Measurements from ENCODE around the gene SLC35E3.

Gene SLC35E3

GRCh38 chr12:68791897-68792481 lies 46.0 kb downstream of the SLC35E3 start:
- Histone ChIP-seq H3K4me2 (ENCODE audit: low read length) (no peak overlapping the region), H4K5ac (ENCODE audit: low read length) (no peak overlapping the region), H2BK5ac (ENCODE audit: low read length) (no peak overlapping the region), H3K27me3 (ENCODE audit: insufficient read depth, low read length, poor library complexity) (no peaks in the 10 kb centered on the region), H3K79me2 (ENCODE audit: control insufficient read depth, insufficient read depth, low read length) (no peaks in the 10 kb centered on the region), H2AK5ac (ENCODE audit: low read length) (no peak overlapping the region), H3K4ac (ENCODE audit: low read depth, low read length) (no peak overlapping the region), H3K56ac (ENCODE audit: low read length) (no peak overlapping the region), H2BK15ac (replicated peaks; ENCODE audit: low read depth) (no peak overlapping the region), H2BK120ac (ENCODE audit: low read depth, low read length) (no peak overlapping the region), H3K23ac (ENCODE audit: low read length) (no peak overlapping the region), H3K27ac (ENCODE audit: low read depth, low read length) (no peak overlapping the region), H3K18ac (ENCODE audit: low read length) (no peak overlapping the region), H3K9ac (ENCODE audit: low read length) (no peak overlapping the region), H3K4me1 (ENCODE audit: control insufficient read depth, low read depth, low read length) (no peaks in the 10 kb centered on the region), H3K4me3 (ENCODE audit: low read length) (no peak overlapping the region), H3K79me1 (ENCODE audit: low read length) (no peaks in the 10 kb centered on the region), H3K36me3 (ENCODE audit: control insufficient read depth, insufficient read depth, low read length) (no peaks in the 10 kb centered on the region), H4K8ac (ENCODE audit: low read depth, low read length) (no peak overlapping the region)
- DNase-seq, result no peak
- no CpG with 5 or more reads among the region's 2 CpGs for WGBS (ENCODE audit: extremely low coverage, insufficient coverage, low lambda C conversion rate)

- H3K18ac ChIP-seq (ENCODE audit: low read length), result no peak overlapping the region
- no peak overlapping the region for H2BK15ac ChIP-seq (replicated peaks; ENCODE audit: low read depth)
- H2AK5ac ChIP-seq (ENCODE audit: low read length), result no peak overlapping the region
- DNase-seq, result peak; percentile 65
- H2BK120ac ChIP-seq (ENCODE audit: low read depth, low read length), result no peak overlapping the region
- no peaks in the 10 kb centered on the region for H3K4me1 ChIP-seq (ENCODE audit: control insufficient read depth, low read depth, low read length)
- H3K27ac ChIP-seq (ENCODE audit: low read depth, low read length), result no peak overlapping the region
- no peak overlapping the region for H3K56ac ChIP-seq (ENCODE audit: low read length)
- H3K4ac ChIP-seq (ENCODE audit: low read depth, low read length), result no peak overlapping the region
- H3K9ac ChIP-seq (ENCODE audit: low read length), result no peak overlapping the region
- no peak overlapping the region for H2BK5ac ChIP-seq (ENCODE audit: low read length)
- no peaks in the 10 kb centered on the region for H3K27me3 ChIP-seq (ENCODE audit: insufficient read depth, low read length, poor library complexity)
- no peaks in the 10 kb centered on the region for H3K36me3 ChIP-seq (ENCODE audit: control insufficient read depth, insufficient read depth, low read length)
- no peaks in the 10 kb centered on the region for H3K79me2 ChIP-seq (ENCODE audit: control insufficient read depth, insufficient read depth, low read length)
- no peak overlapping the region for H4K8ac ChIP-seq (ENCODE audit: low read depth, low read length)
- no peak overlapping the region for H4K5ac ChIP-seq (ENCODE audit: low read length)
- H3K23ac ChIP-seq (ENCODE audit: low read length), result no peak overlapping the region
- H3K4me3 ChIP-seq (ENCODE audit: low read length), result no peak overlapping the region
- no CpG with 5 or more reads among the region's 2 CpGs for WGBS (ENCODE audit: extremely low coverage, insufficient coverage, low lambda C conversion rate)
- no peak overlapping the region for H3K4me2 ChIP-seq (ENCODE audit: low read length)
- no peaks in the 10 kb centered on the region for H3K79me1 ChIP-seq (ENCODE audit: low read length)
Observed at GRCh38 chr12:68792952-68793351, 47.0 kb downstream of the SLC35E3 start.

- Histone ChIP-seq H3K79me2 (ENCODE audit: control insufficient read depth, insufficient read depth, low read length) (no peaks in the 10 kb centered on the region), H4K5ac (ENCODE audit: low read length) (no peak overlapping the region), H2BK120ac (ENCODE audit: low read depth, low read length) (no peak overlapping the region), H3K4me3 (ENCODE audit: low read length) (no peak overlapping the region), H2BK5ac (ENCODE audit: low read length) (no peak overlapping the region), H2AK5ac (ENCODE audit: low read length) (no peak overlapping the region), H3K23ac (ENCODE audit: low read length) (no peak overlapping the region), H3K79me1 (ENCODE audit: low read length) (no peaks in the 10 kb centered on the region), H3K9ac (ENCODE audit: low read length) (no peak overlapping the region), H3K4me2 (ENCODE audit: low read length) (no peak overlapping the region), H4K8ac (ENCODE audit: low read depth, low read length) (no peak overlapping the region), H3K18ac (ENCODE audit: low read length) (no peak overlapping the region), H2BK15ac (replicated peaks; ENCODE audit: low read depth) (no peak overlapping the region), H3K4me1 (ENCODE audit: control insufficient read depth, low read depth, low read length) (no peaks in the 10 kb centered on the region), H3K4ac (ENCODE audit: low read depth, low read length) (no peak overlapping the region), H3K27me3 (ENCODE audit: insufficient read depth, low read length, poor library complexity) (no peaks in the 10 kb centered on the region), H3K27ac (ENCODE audit: low read depth, low read length) (no peak overlapping the region), H3K56ac (ENCODE audit: low read length) (no peak overlapping the region), H3K36me3 (ENCODE audit: control insufficient read depth, insufficient read depth, low read length) (no peaks in the 10 kb centered on the region)
- no CpG with 5 or more reads among the region's 4 CpGs for WGBS (ENCODE audit: extremely low coverage, insufficient coverage, low lambda C conversion rate)
- no peak for DNase-seq
Observed at GRCh38 chr12:68793436-68793835, 47.5 kb downstream of the SLC35E3 start.

GRCh38 chr12:68793975-68794652 lies 48.1 kb downstream of the SLC35E3 start:
- Histone ChIP-seq H4K5ac (ENCODE audit: low read length) (no peak overlapping the region), H3K79me1 (ENCODE audit: low read length) (no peaks in the 10 kb centered on the region), H3K23ac (ENCODE audit: low read length) (no peak overlapping the region), H3K9ac (ENCODE audit: low read length) (no peak overlapping the region), H3K4me2 (ENCODE audit: low read length) (no peak overlapping the region), H3K36me3 (ENCODE audit: control insufficient read depth, insufficient read depth, low read length) (no peaks in the 10 kb centered on the region), H3K18ac (ENCODE audit: low read length) (no peak overlapping the region), H2BK15ac (replicated peaks; ENCODE audit: low read depth) (no peak overlapping the region), H2BK5ac (ENCODE audit: low read length) (no peak overlapping the region), H3K79me2 (ENCODE audit: control insufficient read depth, insufficient read depth, low read length) (no peaks in the 10 kb centered on the region), H2BK120ac (ENCODE audit: low read depth, low read length) (no peak overlapping the region), H3K4me3 (ENCODE audit: low read length) (no peak overlapping the region), H3K4ac (ENCODE audit: low read depth, low read length) (no peak overlapping the region), H2AK5ac (ENCODE audit: low read length) (no peak overlapping the region), H3K4me1 (ENCODE audit: control insufficient read depth, low read depth, low read length) (no peaks in the 10 kb centered on the region), H4K8ac (ENCODE audit: low read depth, low read length) (no peak overlapping the region), H3K56ac (ENCODE audit: low read length) (no peak overlapping the region), H3K27ac (ENCODE audit: low read depth, low read length) (no peak overlapping the region), H3K27me3 (ENCODE audit: insufficient read depth, low read length, poor library complexity) (no peaks in the 10 kb centered on the region)
- no peak for DNase-seq
- WGBS (ENCODE audit: extremely low coverage, insufficient coverage, low lambda C conversion rate), result no CpG with 5 or more reads among the region's 4 CpGs

- Histone ChIP-seq H3K4me2 (ENCODE audit: low read length) (no peak overlapping the region), H4K8ac (ENCODE audit: low read depth, low read length) (no peak overlapping the region), H3K79me2 (ENCODE audit: control insufficient read depth, insufficient read depth, low read length) (no peaks in the 10 kb centered on the region), H3K23ac (ENCODE audit: low read length) (no peak overlapping the region), H3K56ac (ENCODE audit: low read length) (no peak overlapping the region), H3K18ac (ENCODE audit: low read length) (no peak overlapping the region), H4K5ac (ENCODE audit: low read length) (no peak overlapping the region), H2AK5ac (ENCODE audit: low read length) (no peak overlapping the region), H3K27me3 (ENCODE audit: insufficient read depth, low read length, poor library complexity) (no peaks in the 10 kb centered on the region), H3K4me1 (ENCODE audit: control insufficient read depth, low read depth, low read length) (no peaks in the 10 kb centered on the region), H3K36me3 (ENCODE audit: control insufficient read depth, insufficient read depth, low read length) (no peaks in the 10 kb centered on the region), H2BK120ac (ENCODE audit: low read depth, low read length) (no peak overlapping the region), H2BK15ac (replicated peaks; ENCODE audit: low read depth) (no peak overlapping the region), H3K79me1 (ENCODE audit: low read length) (no peaks in the 10 kb centered on the region), H3K4me3 (ENCODE audit: low read length) (no peak overlapping the region), H3K4ac (ENCODE audit: low read depth, low read length) (no peak overlapping the region), H2BK5ac (ENCODE audit: low read length) (no peak overlapping the region), H3K9ac (ENCODE audit: low read length) (no peak overlapping the region), H3K27ac (ENCODE audit: low read depth, low read length) (no peak overlapping the region)
- WGBS (ENCODE audit: extremely low coverage, insufficient coverage, low lambda C conversion rate), result no CpG with 5 or more reads among the region's 3 CpGs
- no peak for DNase-seq
Observed at GRCh38 chr12:68794653-68795251, 48.8 kb downstream of the SLC35E3 start.
